CD14-positive monocyte (primary cell): ENCODE measurements around the gene FLT1. TPM values are rescaled to one million over a fixed set of nuclear protein-coding genes. Genes with fewer than 3 reads are reported as not detected.

Experiments
- DNase-seq, 3 donors: peaks; one replicate each; pipeline ENCODE4 v3.0.0-alpha.2; 2011 to 2022
- H2AFZ ChIP-seq: 2 replicates; pipeline ENCODE4 v1.6.0; 2012; ENCODE audit warnings: mild to moderate bottlenecking, low read depth, low read length, inconsistent platforms; ENCODE audit not compliant: insufficient read depth, poor library complexity, severe bottlenecking
- H3K27ac ChIP-seq, 2 donors: 1 replicate in 1 of 2; 2 replicates in 1 of 2; pipeline ENCODE4 v1.5.1; 2012 to 2013; ENCODE audit warnings: low read length in 2 of 2, control low read depth in 1 of 2, inconsistent platforms in 1 of 2, low read depth in 1 of 2, mild to moderate bottlenecking in 1 of 2
- H3K27me3 ChIP-seq, 2 donors: one replicate each; pipeline versions ENCODE4 v1.6.0 to v1.6.1; 2011 to 2013; ENCODE audit warnings: low read length in 2 of 2; ENCODE audit not compliant: control insufficient read depth in 2 of 2, insufficient read depth in 2 of 2
- H3K36me3 ChIP-seq, 2 donors: replicated peaks in 1 of 2; 1 replicate in 1 of 2; 2 replicates in 1 of 2; pipeline versions ENCODE4 v1.5.1 to v1.6.1; 2012 to 2013; ENCODE audit warnings: low read length in 2 of 2, control low read depth in 1 of 2, inconsistent platforms in 1 of 2, mild to moderate bottlenecking in 1 of 2; ENCODE audit not compliant: insufficient read depth in 2 of 2, control insufficient read depth in 1 of 2
- H3K4me1 ChIP-seq, 2 donors: 1 replicate in 1 of 2; 2 replicates in 1 of 2; pipeline versions ENCODE4 v1.5.1 to v1.6.1; 2012 to 2013; ENCODE audit warnings: low read length in 2 of 2, control low read depth in 1 of 2, inconsistent platforms in 1 of 2, mild to moderate bottlenecking in 1 of 2, moderate library complexity in 1 of 2; ENCODE audit not compliant: insufficient read depth in 2 of 2, control insufficient read depth in 1 of 2
- H3K4me2 ChIP-seq: replicated peaks from 2 replicates; pipeline ENCODE3; 2012; ENCODE audit warnings: low read length, moderate library complexity, mild to moderate bottlenecking; ENCODE audit not compliant: poor library complexity, severe bottlenecking; ENCODE audit errors: extremely low read depth
- H3K4me3 ChIP-seq, 3 experiments: fragments of 200-600 bp in 1 of 3; sonication (generic) in 1 of 3; replicated peaks in 1 of 3; 1 replicate in 2 of 3; 2 replicates in 1 of 3; pipeline ENCODE4 v1.5.1; 2011 to 2013; ENCODE audit warnings: low read length in 3 of 3, mild to moderate bottlenecking in 3 of 3, control low read depth in 2 of 3, low read depth in 2 of 3, inconsistent platforms in 1 of 3, moderate library complexity in 1 of 3
- H3K79me2 ChIP-seq: 2 replicates; pipeline ENCODE4 v1.6.0; 2012; ENCODE audit warnings: mild to moderate bottlenecking, control low read depth, inconsistent platforms, low read length, moderate library complexity; ENCODE audit not compliant: insufficient read depth
- H3K9ac ChIP-seq: 2 replicates; pipeline ENCODE4 v1.6.0; 2017; ENCODE audit warnings: low read length, mild to moderate bottlenecking; ENCODE audit not compliant: insufficient read depth, poor library complexity, severe bottlenecking
- H3K9me3 ChIP-seq, 2 donors: replicated peaks in 1 of 2; 1 replicate in 1 of 2; 2 replicates in 1 of 2; pipeline versions ENCODE4 v1.5.1 to v1.6.1; 2012 to 2013; ENCODE audit warnings: low read length in 2 of 2, control low read depth in 1 of 2; ENCODE audit not compliant: control insufficient read depth in 1 of 2, insufficient read depth in 1 of 2
- H4K20me1 ChIP-seq: 2 replicates; pipeline ENCODE4 v1.6.0; 2012; ENCODE audit warnings: mild to moderate bottlenecking, low read length, control low read depth, moderate library complexity; ENCODE audit not compliant: insufficient read depth
- H3K27ac Mint-ChIP-seq, 7 donors: one replicate each; pipeline ENCODE4 v1.8.0; 2020; ENCODE audit warnings: mild to moderate bottlenecking in 7 of 7, mixed read lengths in 7 of 7, moderate library complexity in 6 of 7, inconsistent platforms in 2 of 7
- H3K27me3 Mint-ChIP-seq, 3 donors: one replicate each; pipeline ENCODE4 v1.8.0; 2021 to 2022; ENCODE audit warnings: low read depth in 3 of 3, mild to moderate bottlenecking in 3 of 3, mixed read lengths in 3 of 3, moderate library complexity in 3 of 3, inconsistent platforms in 1 of 3
- H3K36me3 Mint-ChIP-seq, 2 donors: one replicate each; pipeline ENCODE4 v1.8.0; 2020; ENCODE audit warnings: mixed read lengths in 2 of 2, inconsistent platforms in 1 of 2, mild to moderate bottlenecking in 1 of 2
- H3K4me1 Mint-ChIP-seq: one replicate; pipeline ENCODE4 v1.8.0; 2020; ENCODE audit warnings: mild to moderate bottlenecking, mixed read lengths
- H3K4me3 Mint-ChIP-seq, 2 donors: one replicate each; pipeline ENCODE4 v1.8.0; 2020; ENCODE audit warnings: mild to moderate bottlenecking in 2 of 2, mixed read lengths in 2 of 2, moderate library complexity in 1 of 2
- H3K9me3 Mint-ChIP-seq, 7 donors: one replicate each; pipeline ENCODE4 v1.8.0; 2020 to 2022; ENCODE audit warnings: mixed read lengths in 7 of 7, mild to moderate bottlenecking in 6 of 7, moderate library complexity in 6 of 7, inconsistent platforms in 2 of 7
- CTCF ChIP-seq: fragments of 200-600 bp; IDR thresholded peaks from one replicate; pipeline ENCODE4 v1.8.0; 2022; ENCODE audit warnings: antibody characterized with exemption, mild to moderate bottlenecking
- WGBS: methylation state at CpG from one replicate; pipeline ENCODE4 v1.1.5; 2013; ENCODE audit warnings: missing lambda C conversion rate; ENCODE audit not compliant: insufficient coverage; 5-methylcytosine and 5-hydroxymethylcytosine counted together
- intact Hi-C, 2 donors: fragments of 100-400 bp; cut with micrococcal nuclease; formaldehyde crosslinking; loops; one replicate each; pipeline versions ENCODE4 v1.15.0 to v1.15.1; 2023
- polyA plus RNA-seq, 3 donors: library from polyadenylated mRNA; depleted of rRNA in 1 of 3; unstranded in 2 of 3; stranded (reverse) in 1 of 3; fragments of 300-500 nt in 2 of 3; fragments of >200 nt in 1 of 3; fragmentation: Illumina TruSeq in 2 of 3; gene quantifications; 1 replicate in 2 of 3; 2 replicates in 1 of 3; pipeline ENCODE4 v1.2.3, GENCODE V29; 2012 to 2021

FLT1 gene
- polyA plus RNA-seq, 3 donors: 0.28 TPM; not detected in 2

- no peak overlapping the region for H2AFZ ChIP-seq
- H3K4me2 ChIP-seq: no peak overlapping the region
- no peak overlapping the region for H3K4me3 ChIP-seq
- peaks cover 32% of the 10 kb centered on the region for H3K4me1 Mint-ChIP-seq
- WGBS: 42% methylated on average over 2 of the region's 7 CpGs
- no peaks in the 10 kb centered on the region for H3K79me2 ChIP-seq
- no peak overlapping the region for H3K27ac ChIP-seq
- H3K27me3 ChIP-seq: peaks cover 30 to 39% of the 10 kb centered on the region in 2 donors
- H3K4me3 Mint-ChIP-seq: no peak overlapping the region
- H3K36me3 ChIP-seq: no peaks in the 10 kb centered on the region
- H3K27me3 Mint-ChIP-seq: peaks cover 21 to 44% (median 28%) of the 10 kb centered on the region in 3 donors
- peak in 1 of 3 donors; percentile 9 for DNase-seq
- intact Hi-C loops: no loop called here
- no peak for TF ChIP-seq CTCF
- peaks cover 0 to 2% (median 0%) of the 10 kb centered on the region in 7 donors for H3K9me3 Mint-ChIP-seq
- peak overlapping the region in 1 of 7 donors; percentile 15 for H3K27ac Mint-ChIP-seq
- peaks cover 0 to 1% of the 10 kb centered on the region in 2 donors for H3K36me3 Mint-ChIP-seq
- no peaks in the 10 kb centered on the region for H4K20me1 ChIP-seq
- no peak overlapping the region for H3K9ac ChIP-seq
- peaks cover 23 to 25% of the 10 kb centered on the region in 2 donors for H3K4me1 ChIP-seq
- H3K9me3 ChIP-seq: no peaks in the 10 kb centered on the region
These were observed 9.4 kb downstream of the FLT1 start for GRCh38 chr13:28485551-28485950.

GRCh38 chr13:28485097-28485496, 9.8 kb downstream of the FLT1 start:
- intact Hi-C loops: no loop called here
- Histone ChIP-seq H3K79me2 (no peaks in the 10 kb centered on the region), H3K9me3 (no peaks in the 10 kb centered on the region), H4K20me1 (no peaks in the 10 kb centered on the region), H3K4me2 (no peak overlapping the region), H3K27ac (no peak overlapping the region), H3K4me3 (no peak overlapping the region), H3K9ac (no peak overlapping the region), H2AFZ (no peak overlapping the region), H3K36me3 (no peaks in the 10 kb centered on the region), H3K4me1 (peaks cover 20 to 21% of the 10 kb centered on the region in 2 donors), H3K27me3 (peaks cover 26 to 36% of the 10 kb centered on the region in 2 donors)
- Mint-ChIP-seq H3K27me3 (peaks cover 17 to 40% (median 23%) of the 10 kb centered on the region in 3 donors), H3K36me3 (no peaks in the 10 kb centered on the region), H3K4me1 (peaks cover 29% of the 10 kb centered on the region), H3K4me3 (no peak overlapping the region), H3K27ac (no peak overlapping the region), H3K9me3 (peaks cover 0 to 2% (median 0%) of the 10 kb centered on the region in 7 donors)
- no peak for DNase-seq
- TF ChIP-seq CTCF: no peak
- 100% methylated on average over 1 of the region's 1 CpG for WGBS
